ENCODE data around the gene C9orf40.

DNA sequence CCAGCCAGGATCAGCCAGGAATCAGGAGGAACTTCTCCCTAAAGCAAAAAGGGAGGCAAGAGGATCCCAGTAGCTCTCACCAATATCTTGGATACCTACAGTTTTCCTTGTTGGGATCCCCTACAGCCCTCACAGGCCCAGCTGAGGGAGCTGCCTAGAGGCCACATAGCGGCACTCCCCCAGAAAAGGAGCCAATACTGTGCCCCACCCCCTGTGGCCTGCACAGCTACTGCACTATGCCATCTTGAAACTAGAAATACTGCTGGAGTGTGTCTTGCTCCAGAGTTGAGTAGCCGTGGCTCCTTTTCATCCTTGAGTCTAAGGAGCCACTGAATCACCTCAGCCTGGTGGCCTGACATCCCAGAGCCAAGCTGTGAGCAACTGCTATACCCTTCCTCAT, 42.7 kb downstream of the C9orf40 start:
- no peak for TF ChIP-seq ELK1 (IDR thresholded peaks at IDR 0.05; ENCODE audit: low read depth, low read length)
- no peak for TF ChIP-seq MYC (IDR thresholded peaks at IDR 0.05; ENCODE audit: borderline replicate concordance, low read length)
